Left renal cortex interstitium (tissue), 4 donors: ENCODE data around the gene TMEM123. TPM values are rescaled to one million over a fixed set of nuclear protein-coding genes. Genes with fewer than 3 reads are reported as not detected.

ENCODE experiments used
- DNase-seq, 4 donors: peaks; one replicate each; pipeline ENCODE4 v3.0.0-alpha.2; 2013; ENCODE audit warnings: low read depth in 4 of 4, low spot score in 2 of 4, missing footprints in 1 of 4
- polyA plus RNA-seq, 4 donors: library from polyadenylated mRNA; unstranded; fragments of 120-200 nt; gene quantifications; one replicate each; pipeline ENCODE4 v1.2.1, GENCODE V29; 2013; ENCODE audit not compliant: insufficient read length in 4 of 4

Gene TMEM123
- polyA plus RNA-seq, 4 donors: 225 to 336 (median 283) TPM

DNA sequence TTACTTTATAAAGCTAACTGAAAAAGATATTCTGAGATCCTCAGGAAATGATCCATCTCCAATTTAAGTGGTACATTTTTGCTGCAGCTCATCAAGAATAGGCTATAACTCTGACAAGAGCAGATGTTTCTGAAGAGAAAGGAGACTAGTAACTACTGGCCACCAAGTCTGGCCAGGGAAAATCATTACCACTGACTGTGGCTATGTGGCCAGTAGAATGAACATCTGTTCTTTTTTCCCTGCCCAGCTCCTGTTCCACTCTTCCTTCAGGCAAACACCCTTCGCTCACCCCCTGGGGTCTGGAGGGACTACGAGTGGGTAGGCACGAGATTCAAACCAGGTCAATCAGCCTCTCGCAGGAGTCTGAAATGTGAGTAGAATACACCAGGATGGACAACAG, 23.9 kb downstream of the TMEM123 start:
- no peak for DNase-seq

DNA sequence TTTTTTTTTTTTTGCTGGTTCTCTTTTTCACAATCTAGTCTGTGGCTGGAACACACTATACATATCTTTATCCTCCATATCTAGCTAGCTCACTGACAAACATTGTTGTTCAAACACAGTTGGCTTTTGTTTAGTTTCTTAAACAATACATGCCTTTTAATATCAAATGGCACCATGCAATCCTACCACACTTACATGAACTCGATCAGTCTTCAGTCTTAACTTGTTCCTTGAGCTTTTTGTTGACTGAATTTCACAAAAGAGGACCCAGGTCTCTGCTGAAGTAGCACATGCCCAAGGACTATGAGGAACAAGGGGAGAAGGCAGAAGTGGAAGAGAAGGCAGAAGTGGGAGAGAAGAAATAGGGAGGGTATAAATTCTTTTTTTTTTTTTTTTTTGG, 25.5 kb downstream of the TMEM123 start:
- no peak for DNase-seq

DNA sequence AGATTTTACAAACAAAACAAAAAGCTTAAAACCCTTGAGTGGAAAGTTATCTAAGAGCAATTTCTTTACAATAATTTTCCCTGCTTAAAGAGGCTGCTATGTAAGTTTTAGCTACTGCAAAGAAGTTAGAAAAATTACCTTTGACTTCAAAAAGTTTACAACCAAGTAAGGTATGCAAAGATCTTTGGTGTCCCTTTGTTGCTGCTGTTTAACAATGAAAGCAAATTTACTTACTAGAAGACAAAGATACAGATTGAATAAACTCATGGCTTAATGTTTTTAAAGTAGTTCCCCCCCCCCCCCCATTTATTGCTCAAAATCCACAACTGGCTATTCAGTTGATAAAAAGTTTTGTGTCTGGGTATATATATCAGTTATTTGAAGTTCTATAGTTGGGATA, 26.0 kb downstream of the TMEM123 start:
- no peak for DNase-seq

DNA sequence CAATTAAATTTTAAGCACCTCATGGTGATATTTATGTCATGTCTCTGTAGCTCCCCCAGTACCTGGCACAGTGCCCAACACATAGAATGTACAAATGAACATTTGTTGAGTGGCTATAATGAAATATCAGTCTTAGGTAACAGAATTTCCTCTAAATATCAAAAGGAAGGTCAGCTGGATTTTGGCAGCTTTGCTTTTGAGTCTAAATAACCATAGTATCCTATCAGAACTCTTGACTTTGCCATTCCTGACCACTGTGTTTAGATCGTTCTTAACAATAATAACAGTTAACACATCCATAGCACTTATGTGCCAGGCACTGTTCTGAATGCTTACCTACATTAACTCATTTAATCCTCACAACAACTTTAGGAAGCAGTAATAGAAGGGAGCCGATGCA, 26.6 kb downstream of the TMEM123 start:
- DNase-seq: no peak

DNA sequence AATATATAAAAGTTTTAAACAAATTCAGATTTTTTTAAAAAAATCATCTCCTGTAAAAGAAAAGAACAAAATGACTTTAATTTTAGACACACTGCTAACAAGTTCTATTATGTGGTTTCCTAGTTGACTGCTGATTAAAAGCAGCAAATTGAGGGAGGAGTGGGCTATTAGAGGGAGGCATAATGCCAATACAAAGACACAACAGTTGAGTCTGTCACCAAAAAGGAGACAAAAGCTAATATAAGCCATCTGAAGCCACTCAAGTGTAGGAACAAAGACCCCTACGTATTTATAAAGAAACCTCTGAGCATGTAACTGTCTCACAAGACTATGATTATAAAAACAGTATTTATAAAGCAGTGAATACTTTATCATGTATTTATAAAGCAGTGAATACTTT, 28.6 kb downstream of the TMEM123 start:
- DNase-seq: no peak

DNA sequence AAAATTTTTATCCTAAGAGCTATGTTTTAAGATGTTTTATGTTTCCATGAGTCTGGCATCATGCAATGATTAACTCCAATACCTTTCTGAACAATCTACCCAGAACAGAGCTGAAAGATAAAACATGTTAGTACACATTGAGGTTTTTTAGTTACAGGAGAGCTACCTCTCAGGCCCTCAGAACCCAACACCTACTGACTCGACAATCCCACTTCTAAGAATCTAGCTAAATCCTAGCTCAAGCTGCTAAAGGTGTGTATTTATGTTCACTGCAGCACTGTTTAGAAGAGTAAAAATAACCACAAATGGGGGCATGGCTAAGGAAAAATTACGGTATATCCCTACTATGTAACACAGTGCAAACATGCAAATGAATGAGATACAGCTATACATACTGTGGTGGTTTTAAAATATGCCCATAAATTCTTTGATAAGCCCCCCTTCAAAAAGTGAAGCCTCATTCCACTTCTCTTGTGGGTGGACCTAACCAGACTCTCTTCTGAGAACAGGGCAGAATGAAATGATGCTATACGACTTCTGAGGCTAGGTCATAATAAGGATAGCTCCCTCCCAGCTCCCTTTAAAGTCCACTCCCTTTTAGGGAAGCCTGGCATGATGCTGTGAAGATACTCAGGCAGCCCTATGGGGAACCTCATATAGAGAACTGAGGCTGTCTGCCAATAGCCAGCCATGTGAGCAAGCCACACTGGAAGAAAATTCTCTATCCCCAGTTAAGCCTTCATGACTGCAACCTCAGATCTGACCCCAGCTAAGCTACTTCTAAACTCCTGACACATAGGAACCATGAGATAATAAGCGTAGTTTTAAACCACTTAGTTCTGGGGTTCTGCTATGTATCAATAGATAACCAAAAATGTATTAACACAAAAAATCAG, 29.5 kb downstream of the TMEM123 start:
- no peak for DNase-seq

DNA sequence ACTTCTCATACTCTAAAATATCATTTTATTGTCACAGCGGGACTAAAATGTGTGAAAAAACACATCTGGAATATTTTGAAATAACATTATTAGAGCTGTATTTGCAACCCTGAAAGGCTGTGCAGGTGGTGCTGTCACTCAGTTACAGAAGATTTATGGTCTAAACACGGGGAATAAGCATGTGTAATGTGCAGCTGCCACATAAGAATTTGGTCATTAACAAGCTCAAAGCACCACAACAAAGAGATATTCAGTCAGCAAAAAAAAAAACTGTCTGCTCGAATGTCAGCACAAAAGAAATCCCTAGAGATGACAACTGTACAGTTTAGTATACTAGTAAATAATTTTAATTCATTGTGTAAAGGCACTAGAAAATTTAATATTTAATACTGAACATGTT, 31.3 kb downstream of the TMEM123 start:
- DNase-seq: no peak

DNA sequence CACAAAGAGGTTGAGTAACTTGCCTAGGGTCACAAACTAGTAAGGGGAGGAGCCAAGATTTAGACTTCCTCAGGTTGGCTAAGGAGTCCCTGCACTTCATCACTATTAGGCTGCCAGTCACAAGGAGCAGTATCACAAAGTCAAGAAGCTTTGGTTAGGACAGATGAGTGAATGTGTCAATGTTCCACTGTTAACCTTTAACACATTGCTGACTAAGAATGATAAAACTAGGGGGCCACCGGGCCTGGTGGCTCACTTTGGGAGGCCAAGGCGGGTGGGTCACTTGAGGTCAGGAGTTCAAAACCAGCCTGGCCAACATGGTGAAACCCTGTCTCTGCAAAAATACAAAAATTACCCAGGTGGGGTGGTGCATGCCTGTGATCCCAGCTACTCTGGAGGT, 32.0 kb downstream of the TMEM123 start:
- no peak for DNase-seq

DNA sequence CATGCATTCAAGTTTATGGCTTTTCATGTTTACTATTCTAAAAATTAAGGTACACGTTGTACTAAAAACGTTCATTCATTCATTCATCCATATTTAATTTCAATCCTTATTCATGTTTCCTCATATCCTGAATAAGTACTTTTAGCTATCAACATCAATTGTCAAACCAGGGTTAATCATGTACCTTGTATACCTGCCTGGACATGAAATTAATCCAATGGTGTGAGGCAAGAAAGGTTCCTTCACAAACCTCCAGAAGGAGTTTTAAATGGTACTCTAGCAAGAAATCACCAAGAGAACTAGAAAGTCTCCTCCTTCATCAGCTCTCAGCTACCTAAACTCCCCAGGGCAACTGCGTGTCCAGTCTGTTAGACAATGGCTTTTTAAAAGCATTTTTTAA, 33.4 kb downstream of the TMEM123 start:
- no peak for DNase-seq

DNA sequence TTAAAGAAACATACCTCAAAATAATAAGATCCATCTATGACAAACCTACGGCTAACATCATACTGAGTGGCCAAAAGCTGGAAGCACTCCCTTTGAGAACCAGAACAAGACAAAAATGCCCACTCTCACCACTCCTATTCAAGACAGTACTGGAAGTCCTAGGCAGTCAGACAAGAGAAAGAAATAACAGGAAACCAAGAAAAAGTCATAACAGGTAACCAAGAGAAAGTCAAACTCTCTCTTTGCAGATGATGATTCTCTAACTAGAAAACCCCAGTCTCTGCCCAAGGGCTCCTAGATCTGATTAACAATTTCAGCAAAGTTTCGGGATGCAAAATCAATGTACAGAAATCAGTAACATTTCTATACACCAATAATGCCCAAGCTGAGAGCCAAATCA, 35.6 kb downstream of the TMEM123 start:
- DNase-seq: no peak

DNA sequence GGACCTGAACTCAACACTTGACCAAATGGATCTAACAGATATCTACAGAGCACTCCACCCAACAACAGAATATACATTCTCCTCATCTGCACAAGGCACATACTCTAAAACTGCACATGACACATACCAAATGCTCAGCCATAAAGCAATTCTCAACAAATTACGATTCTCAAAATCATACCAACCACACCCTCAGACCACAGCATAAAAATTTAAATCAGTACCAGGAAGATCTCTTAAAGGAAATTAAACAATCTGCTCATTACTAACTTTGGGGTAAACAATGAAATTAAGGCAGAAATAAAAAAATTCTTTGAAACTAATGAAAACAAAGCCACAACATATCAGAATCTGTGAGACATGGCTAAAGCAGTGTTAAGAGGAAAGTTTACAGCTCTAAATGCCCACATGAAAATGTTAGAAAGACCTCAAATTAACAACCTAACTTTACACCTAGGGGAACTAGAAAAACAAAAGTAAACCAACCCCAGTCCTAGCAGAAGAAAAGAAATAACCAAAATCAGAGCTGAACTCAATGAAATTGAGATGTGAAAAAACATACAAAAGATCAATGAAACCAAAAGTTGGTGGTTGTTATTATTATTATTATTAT, 37.2 kb downstream of the TMEM123 start:
- DNase-seq: no peak

DNA sequence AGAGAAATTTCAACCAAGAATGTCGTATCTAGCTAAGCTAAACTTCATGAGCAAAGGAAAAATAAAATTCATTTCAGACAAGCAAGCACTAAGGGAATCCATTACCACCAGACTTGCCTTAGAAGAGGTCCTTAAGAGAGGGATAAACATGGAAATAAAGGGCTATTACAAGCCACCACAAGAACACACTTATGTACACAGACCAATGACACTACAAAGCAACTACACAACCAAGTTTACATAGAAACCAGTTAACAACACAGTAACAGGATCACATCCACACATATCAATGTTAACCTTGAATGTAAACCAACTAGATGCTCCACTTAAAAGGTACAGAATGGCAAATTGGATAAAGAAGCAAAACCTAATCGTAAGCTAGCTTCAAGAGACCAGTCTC, 38.0 kb downstream of the TMEM123 start:
- DNase-seq: no peak

DNA sequence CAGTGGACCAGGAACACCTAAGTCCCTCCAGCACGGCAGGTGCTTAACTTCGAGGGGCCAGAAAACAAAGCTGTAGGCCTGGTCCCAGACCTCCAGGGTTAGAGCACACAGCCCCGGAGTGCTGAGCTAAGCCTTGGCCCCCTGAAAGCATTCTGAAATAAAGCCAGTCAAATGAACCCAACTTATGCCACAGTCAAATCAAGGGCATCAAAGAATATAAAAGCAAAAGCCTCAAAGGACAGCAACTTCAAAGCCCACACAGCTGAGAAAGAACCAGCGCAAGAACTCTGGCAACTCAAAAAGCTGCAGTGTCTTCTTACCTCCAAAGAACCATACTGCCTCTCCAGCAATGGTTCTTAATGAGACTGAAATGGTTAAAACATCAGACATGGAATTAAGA, 39.1 kb downstream of the TMEM123 start:
- DNase-seq: no peak

DNA sequence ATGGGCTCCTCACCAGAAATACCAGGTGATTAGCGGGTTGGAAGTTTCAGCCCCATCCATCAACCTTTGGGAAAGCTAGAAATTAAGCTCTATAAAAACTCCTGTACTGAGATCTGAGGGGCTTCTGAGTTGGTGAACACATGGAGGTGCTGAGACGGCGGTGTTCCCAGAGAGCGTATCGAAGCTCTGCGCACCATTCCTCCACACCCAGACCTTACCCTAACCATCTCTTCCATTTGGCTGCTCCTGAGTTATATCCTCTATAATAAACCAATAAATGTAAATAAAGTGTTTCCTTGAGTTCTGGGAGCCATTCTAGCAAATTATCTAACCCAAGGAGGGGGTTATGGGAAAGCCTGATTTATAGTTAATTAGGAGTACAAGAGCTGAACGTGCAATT, 41.4 kb downstream of the TMEM123 start:
- no peak for DNase-seq

DNA sequence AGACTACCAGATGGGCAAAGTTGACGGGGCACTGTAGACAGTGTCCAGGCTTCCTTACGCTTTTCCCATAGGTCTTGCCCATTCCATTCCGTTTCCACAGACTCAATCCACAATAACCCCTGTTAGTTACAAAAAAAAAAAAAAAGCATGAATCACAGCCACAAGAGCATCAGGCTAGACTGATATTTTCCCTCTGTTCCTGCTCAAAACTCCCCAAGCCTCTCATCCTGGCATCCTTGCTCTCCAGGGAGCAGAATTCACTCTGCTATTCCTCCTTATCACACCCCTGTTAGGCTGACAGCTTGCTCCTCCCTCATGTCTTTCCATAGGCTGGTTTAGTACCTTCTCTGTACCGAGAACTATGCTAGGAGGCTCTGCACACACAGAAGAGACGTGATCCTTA, 42.2 kb downstream of the TMEM123 start:
- DNase-seq: no peak

DNA sequence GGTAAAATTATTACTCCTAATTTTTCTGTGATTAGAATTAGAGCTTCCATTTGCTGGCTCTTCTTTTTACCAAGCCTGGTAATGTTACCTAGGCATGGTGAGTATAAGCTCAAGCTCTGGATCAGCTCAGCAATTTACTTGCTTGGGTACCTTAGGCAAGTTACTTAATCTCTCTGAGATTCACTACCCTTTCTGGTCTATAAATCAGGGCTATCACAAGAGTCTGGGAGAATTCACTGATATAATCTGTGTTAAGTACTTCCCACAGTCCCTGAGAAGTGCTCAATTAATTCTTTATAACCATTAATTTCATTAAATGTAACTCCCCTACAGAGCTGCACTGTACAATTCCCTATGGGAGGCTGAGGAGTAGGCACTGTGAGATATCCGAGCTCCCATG, 44.2 kb downstream of the TMEM123 start:
- DNase-seq: no peak

DNA sequence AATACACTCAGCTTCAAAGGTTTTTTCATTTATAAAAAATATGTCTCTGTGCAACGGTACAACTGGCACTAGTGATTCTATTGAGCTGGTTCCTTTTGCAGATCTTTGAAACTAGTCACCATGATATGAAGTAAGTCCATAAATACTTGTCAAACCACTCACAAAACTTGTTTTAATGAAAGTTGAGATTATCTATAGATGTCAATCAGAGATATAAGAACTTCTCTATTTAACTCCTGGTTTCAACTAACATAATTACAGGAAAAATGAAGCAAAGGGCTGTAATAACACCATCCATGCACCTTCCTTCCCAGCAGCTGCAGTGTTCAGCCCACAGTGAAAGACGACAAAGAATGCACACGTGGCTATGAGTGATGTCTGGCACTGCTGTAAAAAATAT, 44.7 kb downstream of the TMEM123 start:
- no peak for DNase-seq

DNA sequence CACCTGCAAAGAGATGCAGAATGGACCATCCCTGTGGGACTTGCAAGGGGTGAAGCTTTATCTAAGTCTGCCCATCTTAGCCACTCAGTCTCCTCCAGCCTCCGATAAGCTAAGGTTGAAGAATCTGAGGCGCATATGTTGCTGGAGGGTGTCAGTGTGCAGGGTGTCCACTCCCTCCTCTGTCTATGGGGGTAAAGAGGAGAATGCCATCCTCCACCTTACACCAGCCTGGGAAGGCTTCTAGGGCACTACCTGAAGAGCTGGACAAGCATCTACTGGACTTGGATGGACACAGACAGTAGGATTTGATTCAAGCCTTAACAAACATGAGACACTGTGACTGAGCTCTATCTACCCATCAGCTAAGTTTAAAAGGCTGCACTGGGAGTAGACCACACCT, 46.5 kb downstream of the TMEM123 start:
- DNase-seq: no peak

DNA sequence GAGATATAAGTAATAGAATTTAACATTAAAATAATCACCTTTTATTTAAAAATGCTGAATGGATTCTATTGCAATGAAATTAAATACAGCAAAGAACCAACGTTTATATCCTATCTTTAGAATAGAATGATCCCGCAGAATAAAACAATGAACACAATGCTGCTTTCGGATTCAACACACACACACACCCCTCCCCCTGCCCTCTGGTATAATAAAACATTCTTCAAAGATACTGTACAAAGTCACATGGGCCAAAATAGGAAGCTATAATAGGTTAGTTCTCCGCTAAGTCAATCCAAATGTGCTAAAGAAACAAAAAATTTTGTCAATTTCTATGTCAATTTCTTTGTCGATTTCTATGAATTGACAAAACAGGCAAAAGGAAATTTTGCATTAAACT, 47.1 kb downstream of the TMEM123 start:
- no peak for DNase-seq

DNA sequence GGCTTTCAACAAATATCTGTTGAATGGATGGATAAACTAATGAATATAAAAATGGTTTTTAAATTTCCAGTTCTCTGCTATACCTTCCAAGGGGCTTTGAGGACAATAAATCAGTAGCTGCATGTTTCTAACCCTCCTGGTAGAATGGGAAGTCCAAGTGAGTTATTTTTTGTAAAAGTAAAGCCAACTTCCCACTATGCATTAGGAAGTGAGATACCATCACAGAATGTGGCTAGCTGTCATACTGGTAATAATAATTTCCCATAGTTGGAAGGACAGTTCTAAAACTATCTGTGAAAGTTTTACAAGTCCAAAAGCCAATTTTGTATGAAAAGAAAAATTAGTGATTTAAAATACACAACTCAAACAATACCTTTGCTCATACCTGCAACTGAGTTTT, 50.0 kb downstream of the TMEM123 start:
- DNase-seq: no peak

DNA sequence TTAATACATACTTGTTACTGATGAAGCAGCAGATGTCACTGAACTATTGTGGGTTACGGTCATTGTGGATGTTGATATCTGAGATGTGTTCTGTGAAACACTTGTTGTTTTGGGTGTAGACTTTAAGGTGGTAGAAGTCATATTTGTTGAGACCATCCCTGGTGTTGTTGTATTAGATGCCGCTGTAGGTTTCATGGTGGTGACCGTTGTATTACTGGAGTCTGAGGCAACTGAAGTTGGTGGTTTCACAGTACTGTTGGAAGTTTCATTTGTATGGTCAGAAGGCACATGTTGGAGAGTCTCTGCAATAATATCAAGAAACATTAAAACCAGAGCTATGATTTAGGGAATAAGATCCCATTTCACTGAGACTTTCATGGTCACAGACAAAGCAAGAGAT, 50.7 kb downstream of the TMEM123 start:
- DNase-seq: no peak

DNA sequence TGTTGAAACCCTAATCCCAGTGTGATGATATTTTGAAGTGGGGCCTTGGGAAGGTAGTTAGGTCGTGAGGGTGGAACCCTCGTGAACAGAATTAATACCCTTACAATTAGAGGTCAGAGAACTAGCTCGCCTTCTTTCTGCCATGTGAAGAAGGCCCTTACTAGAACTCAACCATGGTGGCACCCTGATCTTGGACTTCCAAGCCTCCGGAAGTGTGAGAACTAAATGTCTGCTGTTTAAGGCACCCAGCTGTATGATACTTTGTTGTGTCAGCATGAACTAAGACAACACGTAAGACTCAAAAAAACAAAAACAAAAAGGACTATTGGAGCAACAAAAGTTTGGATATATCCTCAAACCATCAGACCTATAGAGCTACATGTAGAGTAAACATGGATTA, 52.0 kb downstream of the TMEM123 start:
- no peak for DNase-seq
